GM13976 (cell line): ENCODE measurements around the gene TSPAN1.
"Not testable (repeated sequence)": the region's sequence is repeated elsewhere in the genome, so short reads cannot be mapped to it uniquely, and the experiment has no call there.

Experiments
- DNase-seq: peaks from one replicate; pipeline ENCODE4 v3.0.0; 2012; ENCODE audit warnings: low spot score
- CTCF ChIP-seq: IDR thresholded peaks from 2 replicates; pipeline ENCODE4 v1.5.1; 2012; ENCODE audit warnings: borderline replicate concordance, mild to moderate bottlenecking; ENCODE audit not compliant: insufficient read depth; ENCODE audit errors: extremely low read depth, missing control alignments, control extremely low read depth
- in situ Hi-C: fragments of 300-500 bp; cut with MboI; formaldehyde crosslinking; loops from one replicate; pipeline ENCODE4 v1.12.0; 2022; ENCODE audit warnings: low sequenced_read_pairs, mixed read lengths, inconsistent platforms; ENCODE audit not compliant: unreplicated experiment

TSPAN1 gene

DNA sequence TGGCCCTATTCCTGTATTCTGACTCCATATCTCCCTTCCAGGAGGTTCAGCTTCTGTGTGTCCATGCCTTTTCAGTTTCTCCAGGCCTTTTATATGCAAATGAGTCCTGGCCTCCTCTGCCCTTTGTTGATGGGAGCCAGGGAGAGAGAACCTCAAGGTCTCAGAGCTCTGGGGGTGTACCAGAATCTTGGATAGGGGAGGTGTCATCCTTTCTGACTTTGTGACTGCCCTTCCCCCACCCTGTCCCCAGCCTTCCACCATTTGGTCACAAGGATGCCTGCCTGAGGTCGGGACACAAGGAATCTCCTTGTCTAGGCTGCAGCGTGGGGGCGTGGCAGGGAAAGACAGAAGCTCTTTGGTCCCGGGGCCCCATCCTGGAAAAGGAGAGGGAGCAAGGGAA lies 46.9 kb downstream of the TSPAN1 start:
- no peak for DNase-seq
- TF ChIP-seq CTCF: no peak
- in situ Hi-C loops: no loop called here

- in situ Hi-C loops, DNase-seq: not testable (repeated sequence)
Observed at GRCh38 chr1:46223055-46223454, 48.2 kb downstream of the TSPAN1 start.

GRCh38 chr1:46223472-46223943 lies 48.6 kb downstream of the TSPAN1 start:
- in situ Hi-C loops: no loop called here

DNA sequence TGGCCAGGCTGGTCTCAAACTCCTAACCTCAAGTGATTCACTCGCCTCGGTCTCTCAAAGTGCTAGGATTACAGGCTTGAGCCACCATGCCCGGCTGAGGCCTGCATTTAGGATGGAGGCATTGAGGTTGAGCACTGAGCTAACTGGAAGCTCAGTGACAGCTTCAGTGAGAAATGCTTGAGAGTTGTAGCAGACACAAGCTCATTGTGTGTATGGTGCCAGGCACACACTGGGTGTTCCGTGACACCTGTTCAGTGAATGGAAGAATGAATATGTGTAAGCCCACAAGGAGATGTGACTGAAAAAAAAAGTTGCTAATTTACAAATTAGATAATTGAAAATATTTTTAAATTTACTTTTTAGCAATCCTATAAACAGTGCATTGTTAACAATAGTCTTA lies 50.1 kb downstream of the TSPAN1 start:
- TF ChIP-seq CTCF: no peak
- no peak for DNase-seq
- in situ Hi-C loops: no loop called here

More at GRCh38 chr1:46223472-46223943, 48.6 kb downstream of the TSPAN1 start:
- peak; percentile 94 for TF ChIP-seq CTCF
- peak; percentile 77 for DNase-seq

DNA sequence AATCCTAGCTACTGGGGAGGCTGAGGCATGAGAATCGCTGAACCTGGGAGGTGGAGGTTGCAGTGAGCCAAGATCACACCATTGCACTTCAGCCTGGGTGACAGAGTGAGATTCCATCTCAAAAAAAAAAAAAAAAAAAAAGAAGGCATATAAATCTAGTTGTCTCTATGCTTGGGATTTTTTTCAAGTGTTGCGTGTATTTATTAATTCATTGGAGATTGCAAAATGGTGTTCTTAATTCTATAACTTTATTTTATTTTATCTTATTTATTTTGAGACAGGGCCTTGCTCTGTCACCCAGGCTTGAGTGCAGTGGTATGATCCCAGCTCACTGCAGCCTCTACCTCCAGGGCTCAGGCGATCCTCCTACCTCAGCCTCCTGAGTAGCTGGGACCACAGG lies 56.3 kb downstream of the TSPAN1 start:
- in situ Hi-C loops, DNase-seq: not testable (repeated sequence)
